Activated T-cell treated with anti-CD3 and anti-CD28 coated beads, Interleukin-2, amount 50 U/mL, for 72 hours (primary cell): ENCODE results near the gene DDX43. TPM values are rescaled to one million over a fixed set of nuclear protein-coding genes. Genes with fewer than 3 reads are reported as not detected.
"Not testable (repeated sequence)": the region's sequence is repeated elsewhere in the genome, so short reads cannot be mapped to it uniquely, and the experiment has no call there.

Source experiments
- ATAC-seq, 2 donors: fragments of 150-1000 bp; cut with Tn5 transposase; replicated peaks in 1 of 2; 2 replicates each; pipeline ENCODE4 v1.10.0; 2021; ENCODE audit warnings: moderate library complexity in 2 of 2, mild to moderate bottlenecking in 1 of 2
- DNase-seq, 2 donors: peaks; one replicate each; pipeline ENCODE4 v3.0.0; 2021 to 2022; ENCODE audit warnings: mixed read lengths in 1 of 2
- H3K27ac Mint-ChIP-seq: one replicate; pipeline ENCODE4 v1.8.0; 2022; ENCODE audit warnings: mild to moderate bottlenecking, moderate library complexity, mixed read lengths
- H3K27me3 Mint-ChIP-seq: one replicate; pipeline ENCODE4 v1.8.0; 2022; ENCODE audit warnings: low read depth, mixed read lengths
- H3K36me3 Mint-ChIP-seq, 2 donors: one replicate each; pipeline ENCODE4 v1.8.0; 2022; ENCODE audit warnings: mixed read lengths in 2 of 2, mild to moderate bottlenecking in 1 of 2; ENCODE audit not compliant: insufficient read depth in 2 of 2
- H3K4me1 Mint-ChIP-seq: one replicate; pipeline ENCODE4 v1.8.0; 2022; ENCODE audit warnings: low read depth, mixed read lengths
- H3K4me3 Mint-ChIP-seq, 2 donors: one replicate each; pipeline ENCODE4 v1.8.0; 2022; ENCODE audit warnings: mild to moderate bottlenecking in 2 of 2, mixed read lengths in 2 of 2, moderate library complexity in 2 of 2
- H3K9me3 Mint-ChIP-seq, 2 donors: one replicate each; pipeline ENCODE4 v1.8.0; 2022; ENCODE audit warnings: mixed read lengths in 2 of 2
- total RNA-seq, 2 donors: library from RNA; stranded (reverse); gene quantifications; one replicate each; pipeline ENCODE4 v1.2.3, GENCODE V29; 2022

DDX43 gene
- total RNA-seq, 2 donors from 2014 or later, result 0.77 to 0.93 TPM

- DNase-seq (no peak), ATAC-seq (no peak)
- Mint-ChIP-seq H3K4me3 (no peak within 1 kb of the TSS), H3K27ac (no peak within 1 kb of the TSS), H3K9me3 (no peaks in the 10 kb centered on the region), H3K27me3 (no peaks in the 10 kb centered on the region), H3K36me3 (no peaks in the 10 kb centered on the region), H3K4me1 (no peaks in the 10 kb centered on the region)
Observed at GRCh38 chr6:73369563-73369962, 25.1 kb upstream of the DDX43 start, which contains the start of gene OOEP. Gene OOEP (minus strand): TSS chr6:73369897. CDS start chr6:73369792, 105 bp downstream.

GRCh38 chr6:73371984-73372383 is 22.6 kb upstream of the DDX43 start:
- Mint-ChIP-seq H3K9me3 (no peaks in the 10 kb centered on the region), H3K4me3 (no peak overlapping the region), H3K27me3 (no peaks in the 10 kb centered on the region), H3K27ac (no peak overlapping the region), H3K36me3 (no peaks in the 10 kb centered on the region), H3K4me1 (no peaks in the 10 kb centered on the region)
- DNase-seq (no peak), ATAC-seq (no peak)

- Mint-ChIP-seq H3K27me3 (no peaks in the 10 kb centered on the region), H3K4me1 (no peaks in the 10 kb centered on the region), H3K36me3 (no peaks in the 10 kb centered on the region), H3K27ac (no peak overlapping the region), H3K4me3 (no peak overlapping the region), H3K9me3 (no peaks in the 10 kb centered on the region)
- ATAC-seq (no peak), DNase-seq (no peak)
Observed at GRCh38 chr6:73372516-73372915, 22.1 kb upstream of the DDX43 start.

GRCh38 chr6:73375216-73375615 is 19.4 kb upstream of the DDX43 start:
- Mint-ChIP-seq H3K9me3 (no peaks in the 10 kb centered on the region), H3K4me3 (no peak overlapping the region), H3K4me1 (no peaks in the 10 kb centered on the region), H3K27ac (no peak overlapping the region), H3K36me3 (no peaks in the 10 kb centered on the region), H3K27me3 (no peaks in the 10 kb centered on the region)
- ATAC-seq (no peak), DNase-seq (no peak)

- Mint-ChIP-seq H3K27me3 (no peaks in the 10 kb centered on the region), H3K9me3 (no peaks in the 10 kb centered on the region), H3K27ac (no peak overlapping the region)
Observed at GRCh38 chr6:73377225-73377624, 17.4 kb upstream of the DDX43 start.

GRCh38 chr6:73381531-73381930 is 13.1 kb upstream of the DDX43 start:
- not testable (repeated sequence) for H3K9me3 Mint-ChIP-seq, H3K4me1 Mint-ChIP-seq, H3K27me3 Mint-ChIP-seq, H3K36me3 Mint-ChIP-seq, H3K4me3 Mint-ChIP-seq, H3K27ac Mint-ChIP-seq, ATAC-seq, DNase-seq

More at GRCh38 chr6:73377225-73377624, 17.4 kb upstream of the DDX43 start:
- Mint-ChIP-seq H3K4me3 (no peak overlapping the region), H3K4me1 (no peaks in the 10 kb centered on the region), H3K36me3 (no peaks in the 10 kb centered on the region)
- ATAC-seq, result no peak
- no peak for DNase-seq

- Mint-ChIP-seq H3K9me3 (no peaks in the 10 kb centered on the region), H3K4me3 (no peak overlapping the region), H3K27ac (no peak overlapping the region), H3K36me3 (no peaks in the 10 kb centered on the region), H3K4me1 (no peaks in the 10 kb centered on the region), H3K27me3 (no peaks in the 10 kb centered on the region)
- DNase-seq, result no peak
- no peak for ATAC-seq
Observed at GRCh38 chr6:73382462-73383113, 12.0 kb upstream of the DDX43 start.

- Mint-ChIP-seq H3K4me3 (peak overlapping the region; percentile 85 to 91), H3K36me3 (no peaks in the 10 kb centered on the region), H3K4me1 (peaks cover 4% of the 10 kb centered on the region), H3K27me3 (peaks cover 4% of the 10 kb centered on the region), H3K9me3 (no peaks in the 10 kb centered on the region), H3K27ac (peak overlapping the region; percentile 77)
- DNase-seq, result no peak
- ATAC-seq, result peak; percentile 18
Observed at GRCh38 chr6:73388433-73388799, 6.2 kb upstream of the DDX43 start.

GRCh38 chr6:73388800-73389512 is 5.7 kb upstream of the DDX43 start:
- peak overlapping the region; percentile 77 for H3K27ac Mint-ChIP-seq
- peaks cover 4% of the 10 kb centered on the region for H3K4me1 Mint-ChIP-seq
- H3K4me3 Mint-ChIP-seq, result peak overlapping the region; percentile 85 to 91
- no peaks in the 10 kb centered on the region for H3K9me3 Mint-ChIP-seq
- peaks cover 4% of the 10 kb centered on the region for H3K27me3 Mint-ChIP-seq
- peak; percentile 91 to 94 for ATAC-seq
- DNase-seq, result peak; percentile 69
- H3K36me3 Mint-ChIP-seq, result no peaks in the 10 kb centered on the region

GRCh38 chr6:73389854-73390253 is 4.8 kb upstream of the DDX43 start:
- no peak for ATAC-seq
- DNase-seq, result no peak
- H3K27ac Mint-ChIP-seq, result no peak overlapping the region

GRCh38 chr6:73391675-73392074 is 3.0 kb upstream of the DDX43 start:
- peak in 1 of 2 donors; percentile 5 for ATAC-seq
- Mint-ChIP-seq H3K36me3 (peaks cover 0 to 2% of the 10 kb centered on the region in 2 donors), H3K27me3 (peaks cover 4% of the 10 kb centered on the region), H3K4me3 (peak overlapping the region in 1 of 2 donors; percentile 33), H3K27ac (peak overlapping the region; percentile 66), H3K4me1 (peaks cover 4% of the 10 kb centered on the region), H3K9me3 (no peaks in the 10 kb centered on the region)
- DNase-seq, result no peak

More at GRCh38 chr6:73389854-73390253, 4.8 kb upstream of the DDX43 start:
- Mint-ChIP-seq H3K4me1 (peaks cover 4% of the 10 kb centered on the region), H3K27me3 (peaks cover 4% of the 10 kb centered on the region), H3K4me3 (no peak overlapping the region), H3K9me3 (no peaks in the 10 kb centered on the region), H3K36me3 (no peaks in the 10 kb centered on the region)

GRCh38 chr6:73392188-73392587 is 2.4 kb upstream of the DDX43 start:
- H3K4me1 Mint-ChIP-seq, H3K4me3 Mint-ChIP-seq, H3K9me3 Mint-ChIP-seq, H3K27me3 Mint-ChIP-seq, H3K27ac Mint-ChIP-seq, DNase-seq, H3K36me3 Mint-ChIP-seq, ATAC-seq: not testable (repeated sequence)

GRCh38 chr6:73393278-73393677 is 1.4 kb upstream of the DDX43 start:
- DNase-seq (no peak), ATAC-seq (no peak)
- Mint-ChIP-seq H3K27me3 (peaks cover 4% of the 10 kb centered on the region), H3K4me3 (no peak overlapping the region), H3K36me3 (peaks cover 0 to 2% of the 10 kb centered on the region in 2 donors), H3K27ac (no peak overlapping the region), H3K4me1 (peaks cover 4% of the 10 kb centered on the region), H3K9me3 (no peaks in the 10 kb centered on the region)
